Muscle of arm (tissue), 12 donors: ENCODE data around the gene SOX8. TPM values are rescaled to one million over a fixed set of nuclear protein-coding genes. Genes with fewer than 3 reads are reported as not detected.

Source experiments
- polyA plus RNA-seq, 12 donors: library from polyadenylated mRNA; unstranded; fragments of 120-200 nt; gene quantifications; one replicate each; pipeline ENCODE4 v1.2.1, GENCODE V29; 2013; ENCODE audit not compliant: insufficient read length in 12 of 12

The SOX8 gene
- polyA plus RNA-seq, 12 donors = 17.1 to 40.3 (median 30.6) TPM; not detected in 1

Other genes starting within 250 kb of the SOX8 start
- 10 to 100 TPM in 10 of 12 donors, 1 to 10 TPM in 1, not detected in 1; 7.5 to 16.7 (median 15.7) TPM for gene CIAO3, start 240.8 kb upstream of the SOX8 start, polyA plus RNA-seq
- 10 to 100 TPM in 2 of 12 donors, 1 to 10 TPM in 3, under 1 TPM in 5, not detected in 2; 0.22 to 15.6 (median 0.91) TPM for gene MSLN, start 221.0 kb upstream of the SOX8 start, polyA plus RNA-seq
- gene RPUSD1, start 193.4 kb upstream of the SOX8 start, polyA plus RNA-seq = 10 to 100 TPM in 2 of 12 donors, 1 to 10 TPM in 9, not detected in 1; 6.6 to 12.7 (median 8.6) TPM
- gene CHTF18, start 193.2 kb upstream of the SOX8 start, polyA plus RNA-seq = 10 to 100 TPM in 10 of 12 donors, 1 to 10 TPM in 1, not detected in 1; 9.4 to 56.5 (median 13.5) TPM
- gene GNG13, start 181.0 kb upstream of the SOX8 start, polyA plus RNA-seq = under 1 TPM in 1 of 12 donors, not detected in 11; 0.34 TPM
- gene LMF1, start 10.8 kb upstream of the SOX8 start, polyA plus RNA-seq = 10 to 100 TPM in 7 of 12 donors, 1 to 10 TPM in 4, not detected in 1; 8.5 to 16.9 (median 11.0) TPM
- under 1 TPM in 1 of 12 donors, not detected in 11; 0.09 TPM for gene SSTR5, start 91.0 kb downstream of the SOX8 start, polyA plus RNA-seq
- gene C1QTNF8, start 114.5 kb downstream of the SOX8 start, polyA plus RNA-seq = not detected
- gene CACNA1H, start 171.3 kb downstream of the SOX8 start, polyA plus RNA-seq = 10 to 100 TPM in 11 of 12 donors, not detected in 1; 20.5 to 77.3 (median 39.4) TPM
- 1 to 10 TPM in 5 of 12 donors, under 1 TPM in 5, not detected in 2; 0.48 to 1.5 (median 1.1) TPM for gene TPSG1, start 243.5 kb downstream of the SOX8 start, polyA plus RNA-seq
- gene TPSB2, start 248.4 kb downstream of the SOX8 start, polyA plus RNA-seq = 1 to 10 TPM in 10 of 12 donors, not detected in 2; 1.0 to 9.9 (median 4.3) TPM